GM12874 (cell line): ENCODE data around the gene ACSBG1.

Experiments used
- TF ChIP-seq, protein P1 (sequence below): IDR thresholded peaks from 2 replicates; pipeline ENCODE4 v1.5.1; 2011; ENCODE audit warnings: low read depth, mild to moderate bottlenecking, control low read depth, low read length, moderate library complexity; ENCODE audit not compliant: insufficient read depth

The ACSBG1 gene

GRCh38 chr15:78167227-78167888, 67.0 kb downstream of the ACSBG1 start:
- TF ChIP-seq, protein P1, sequence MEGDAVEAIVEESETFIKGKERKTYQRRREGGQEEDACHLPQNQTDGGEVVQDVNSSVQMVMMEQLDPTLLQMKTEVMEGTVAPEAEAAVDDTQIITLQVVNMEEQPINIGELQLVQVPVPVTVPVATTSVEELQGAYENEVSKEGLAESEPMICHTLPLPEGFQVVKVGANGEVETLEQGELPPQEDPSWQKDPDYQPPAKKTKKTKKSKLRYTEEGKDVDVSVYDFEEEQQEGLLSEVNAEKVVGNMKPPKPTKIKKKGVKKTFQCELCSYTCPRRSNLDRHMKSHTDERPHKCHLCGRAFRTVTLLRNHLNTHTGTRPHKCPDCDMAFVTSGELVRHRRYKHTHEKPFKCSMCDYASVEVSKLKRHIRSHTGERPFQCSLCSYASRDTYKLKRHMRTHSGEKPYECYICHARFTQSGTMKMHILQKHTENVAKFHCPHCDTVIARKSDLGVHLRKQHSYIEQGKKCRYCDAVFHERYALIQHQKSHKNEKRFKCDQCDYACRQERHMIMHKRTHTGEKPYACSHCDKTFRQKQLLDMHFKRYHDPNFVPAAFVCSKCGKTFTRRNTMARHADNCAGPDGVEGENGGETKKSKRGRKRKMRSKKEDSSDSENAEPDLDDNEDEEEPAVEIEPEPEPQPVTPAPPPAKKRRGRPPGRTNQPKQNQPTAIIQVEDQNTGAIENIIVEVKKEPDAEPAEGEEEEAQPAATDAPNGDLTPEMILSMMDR, result no peak

DNA sequence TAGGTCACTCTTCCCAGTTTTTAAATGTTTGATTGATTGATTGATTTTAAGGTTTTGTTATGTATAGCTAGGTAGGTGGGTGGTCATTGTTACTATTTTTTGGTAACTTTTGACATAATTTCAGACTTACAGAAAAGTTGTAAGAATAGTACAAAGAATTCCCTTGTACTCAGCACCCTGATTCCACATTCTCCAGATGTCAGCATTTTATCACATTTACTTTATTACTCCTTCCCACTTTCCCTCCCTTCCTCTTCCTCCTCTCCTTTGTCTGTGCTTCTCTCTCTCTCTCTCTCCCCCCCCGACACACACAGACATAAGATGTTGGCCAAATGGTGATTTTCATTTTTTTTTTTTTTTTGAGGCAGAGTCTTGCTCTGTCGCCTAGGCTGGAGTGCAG, 70.4 kb downstream of the ACSBG1 start:
- TF ChIP-seq, protein P1, result no peak

DNA sequence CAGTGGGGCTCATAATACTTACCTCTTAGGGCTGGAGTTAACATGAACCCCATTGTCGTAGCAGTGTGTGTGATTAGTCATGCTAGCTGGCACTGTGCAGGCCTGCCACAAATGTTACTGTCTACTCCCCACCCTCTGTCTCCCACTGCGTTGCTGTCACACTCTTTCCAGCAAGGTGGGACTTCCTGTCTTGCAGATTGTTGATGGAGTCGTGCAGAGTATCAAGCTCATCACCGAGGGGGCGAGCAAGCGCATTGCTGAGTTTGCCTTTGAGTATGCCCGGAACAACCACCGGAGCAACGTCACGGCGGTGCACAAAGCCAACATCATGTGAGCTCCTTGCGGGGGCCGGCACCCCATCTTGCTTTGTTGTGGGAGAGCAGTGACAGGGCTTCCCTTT, 72.3 kb downstream of the ACSBG1 start:
- TF ChIP-seq, protein P1, result no peak

- TF ChIP-seq, protein P1, result no peak
Measured at GRCh38 chr15:78159395-78159794, 75.0 kb downstream of the ACSBG1 start.

- TF ChIP-seq, protein P1, result no peak
Measured at GRCh38 chr15:78157203-78157602, 77.2 kb downstream of the ACSBG1 start.

DNA sequence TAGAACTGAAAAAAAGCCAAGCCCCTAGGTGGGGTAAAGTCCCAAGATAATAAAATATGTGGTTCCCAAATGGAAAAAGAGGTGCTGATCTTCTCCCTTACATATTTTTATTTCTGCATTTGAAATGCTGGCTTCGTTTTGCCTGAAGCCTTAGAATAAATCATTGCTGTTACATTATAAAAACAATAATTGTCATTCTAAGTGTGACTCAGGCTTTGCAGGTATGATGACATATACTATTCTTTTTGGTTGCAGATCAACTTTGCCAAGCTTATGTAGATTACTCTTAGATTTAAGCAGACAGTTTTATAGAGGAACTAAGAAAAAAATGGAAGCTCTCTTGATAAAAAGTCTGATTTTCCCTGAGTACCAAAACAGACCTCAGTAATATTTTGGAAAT, 77.7 kb downstream of the ACSBG1 start:
- TF ChIP-seq, protein P1, result no peak

DNA sequence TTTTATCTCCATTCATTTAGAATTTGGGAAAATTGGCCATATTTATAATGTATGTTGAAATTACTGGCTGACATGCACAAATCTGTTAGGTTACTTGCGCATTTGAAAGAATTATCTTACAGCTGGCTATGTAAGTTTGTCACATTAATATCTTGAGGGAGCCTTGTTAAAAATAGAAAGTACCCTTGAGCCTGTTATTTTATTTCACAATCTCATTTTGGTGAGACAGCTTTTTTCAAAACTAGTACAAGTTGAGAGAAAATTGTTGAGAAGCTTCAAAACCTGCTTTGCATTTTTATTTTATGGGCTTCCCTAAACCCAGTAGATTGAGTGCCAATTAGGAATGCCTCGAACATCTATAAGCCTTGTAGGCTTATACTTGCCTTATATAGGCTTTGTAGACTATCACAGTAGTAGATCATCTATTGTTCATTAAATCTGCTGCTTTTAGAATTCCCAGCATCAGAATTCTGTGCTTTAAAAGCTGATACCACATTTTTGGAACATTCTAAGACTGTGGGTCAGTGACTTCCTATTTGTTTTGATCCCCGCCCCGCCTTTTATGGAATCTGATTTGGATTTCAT, 78.9 kb downstream of the ACSBG1 start:
- TF ChIP-seq, protein P1, result no peak

GRCh38 chr15:78154955-78155354, 79.4 kb downstream of the ACSBG1 start:
- TF ChIP-seq, protein P1, result no peak
